NCI-H510A treated with DMSO at 0.1 percent for 48 hours (cell line): ENCODE data around the gene PTPRN2.

Experiments used
- DNase-seq: peaks from one replicate; lab custom pipeline; 2025; lab: John Stamatoyannopoulos, UW

The PTPRN2 gene

GRCh38 chr7:157757211-157757610 lies 830.4 kb downstream of the PTPRN2 start:
- no peak for DNase-seq

- DNase-seq = no peak
Measured at GRCh38 chr7:157755741-157756140, 831.9 kb downstream of the PTPRN2 start.

- DNase-seq = no peak
Measured at GRCh38 chr7:157754416-157754790, 833.2 kb downstream of the PTPRN2 start.

- DNase-seq = no peak
Measured at GRCh38 chr7:157753713-157754415, 833.8 kb downstream of the PTPRN2 start.

- no peak for DNase-seq
Measured at GRCh38 chr7:157752832-157753291, 834.8 kb downstream of the PTPRN2 start.

GRCh38 chr7:157751951-157752673 lies 835.5 kb downstream of the PTPRN2 start:
- DNase-seq = no peak

- DNase-seq = no peak
Measured at GRCh38 chr7:157751406-157751805, 836.2 kb downstream of the PTPRN2 start.

GRCh38 chr7:157750291-157750690 lies 837.3 kb downstream of the PTPRN2 start:
- DNase-seq = no peak

- no peak for DNase-seq
Measured at GRCh38 chr7:157745721-157746709, 841.6 kb downstream of the PTPRN2 start.

- no peak for DNase-seq
Measured at GRCh38 chr7:157744786-157745601, 842.6 kb downstream of the PTPRN2 start.

- DNase-seq = no peak
Measured at GRCh38 chr7:157743781-157744525, 843.7 kb downstream of the PTPRN2 start.

- DNase-seq = no peak
Measured at GRCh38 chr7:157740251-157740798, 847.3 kb downstream of the PTPRN2 start.

- no peak for DNase-seq
Measured at GRCh38 chr7:157739650-157740049, 848.0 kb downstream of the PTPRN2 start.

GRCh38 chr7:157739031-157739430 lies 848.6 kb downstream of the PTPRN2 start:
- DNase-seq = no peak

GRCh38 chr7:157738066-157738460 lies 849.6 kb downstream of the PTPRN2 start:
- no peak for DNase-seq

- no peak for DNase-seq
Measured at GRCh38 chr7:157737151-157738065, 850.2 kb downstream of the PTPRN2 start.

GRCh38 chr7:157736341-157736740 lies 851.3 kb downstream of the PTPRN2 start:
- no peak for DNase-seq

GRCh38 chr7:157735826-157736225 lies 851.8 kb downstream of the PTPRN2 start:
- DNase-seq = no peak
